K562 (cell line): ENCODE measurements around the gene RUNX1. TPM values are rescaled to one million over a fixed set of nuclear protein-coding genes. Genes with fewer than 3 reads are reported as not detected.

Experiments used
- GTF2A2 ChIP-seq: IDR thresholded peaks from 2 replicates; pipeline ENCODE4 v1.6.1; 2016; ENCODE audit warnings: mild to moderate bottlenecking, missing genetic modification characterization, missing compliant biosample characterization
- MAFF ChIP-seq: IDR thresholded peaks from 2 replicates; pipeline ENCODE4 v1.6.1; 2012; ENCODE audit warnings: low read length, improper control_type of control experiment
- MAFG ChIP-seq: fragments of 450-650 bp; conservative IDR thresholded peaks from 2 replicates; pipeline ENCODE4 v1.6.1; 2016; ENCODE audit warnings: missing genetic modification characterization, missing compliant biosample characterization
- MAFK ChIP-seq: IDR thresholded peaks from 2 replicates; pipeline ENCODE4 v1.6.1; 2011; ENCODE audit warnings: low read length, improper control_type of control experiment
- MCM2 ChIP-seq: fragments of 450-650 bp; IDR thresholded peaks from 2 replicates; pipeline ENCODE4 v1.6.1; 2017; ENCODE audit warnings: low read depth, mild to moderate bottlenecking
- NFATC3 ChIP-seq: fragments of 450-650 bp; IDR thresholded peaks from 2 replicates; pipeline ENCODE4 v1.6.1; 2017; ENCODE audit warnings: mild to moderate bottlenecking
- NFE2 ChIP-seq: IDR thresholded peaks from 2 replicates; pipeline ENCODE4 v1.6.1; 2014; ENCODE audit warnings: antibody characterized with exemption, low read depth
- SAFB ChIP-seq: fragments of 200-400 bp; formaldehyde crosslinking; IDR thresholded peaks from 2 replicates; pipeline ENCODE4 v1.6.1; 2017; ENCODE audit warnings: low read depth, low read length, borderline replicate concordance
- SMC3 ChIP-seq: conservative IDR thresholded peaks from 2 replicates; pipeline ENCODE4 v1.6.1; 2011; ENCODE audit warnings: low read depth, low read length, improper control_type of control experiment; ENCODE audit not compliant: insufficient read depth
- ZNF316 ChIP-seq: fragments of 450-650 bp; IDR thresholded peaks from 2 replicates; pipeline ENCODE4 v1.6.1; 2016
- ZNF589 ChIP-seq: fragments of 200-800 bp; sonication (Bioruptor generic); IDR thresholded peaks from 2 replicates; pipeline ENCODE4 v1.6.1; 2016; ENCODE audit warnings: low read depth, missing genetic modification characterization, missing compliant biosample characterization
- polyA plus RNA-seq, 8 experiments: library from polyadenylated mRNA; depleted of rRNA in 4 of 8; stranded (reverse) in 5 of 8; unstranded in 3 of 8; fragments of >200 nt; fragmentation: Nextera tagmentation in 2 of 8; fragmentation: Illumina TruSeq in 1 of 8; extraction: Ambion mirVana in 2 of 8; extraction: Trizol in 1 of 8; gene quantifications; 2 replicates each; pipeline versions ENCODE4 v1.2.1 to v1.2.3, GENCODE V29; 2011 to 2014; ENCODE audit warnings: inconsistent platforms in 1 of 8, missing spikeins in 1 of 8
- total RNA-seq, 7 experiments: library from RNA; depleted of rRNA in 6 of 7; stranded (reverse); fragments of >200 nt in 6 of 7; fragmentation: Illumina TruSeq in 2 of 7; extraction: Trizol in 2 of 7; gene quantifications; 2 replicates each; pipeline versions ENCODE4 v1.2.1 to v1.2.3, GENCODE V29; 2011 to 2021; ENCODE audit warnings: low replicate concordance in 1 of 7
- TF ChIP-seq, protein P1 (sequence below), 2 experiments: fragments of 450-650 bp in 1 of 2; sonication (generic) in 1 of 2; formaldehyde crosslinking in 1 of 2; IDR thresholded peaks; 2 replicates each; pipeline versions ENCODE4 v1.7.1 to v1.9.0; 2016 to 2022; ENCODE audit warnings: inconsistent platforms in 1 of 2, mild to moderate bottlenecking in 1 of 2, missing genetic modification reagents in 1 of 2
- TF ChIP-seq, protein P2 (sequence below), 2 experiments: fragments of 450-650 bp; IDR thresholded peaks; 2 replicates each; pipeline ENCODE4 v1.6.1; 2016
- TF ChIP-seq, protein P3 (sequence below): fragments of 450-650 bp; IDR thresholded peaks from 2 replicates; pipeline ENCODE4 v1.6.1; 2016; ENCODE audit warnings: mild to moderate bottlenecking

The RUNX1 gene
- total and polyA plus RNA-seq, 9 of the 15 experiments (the other 6 are each of a cell fraction or from before 2014, with no cell fraction given), result 2.2 to 68.6 (median 17.8) TPM

- TF ChIP-seq, protein P1, sequence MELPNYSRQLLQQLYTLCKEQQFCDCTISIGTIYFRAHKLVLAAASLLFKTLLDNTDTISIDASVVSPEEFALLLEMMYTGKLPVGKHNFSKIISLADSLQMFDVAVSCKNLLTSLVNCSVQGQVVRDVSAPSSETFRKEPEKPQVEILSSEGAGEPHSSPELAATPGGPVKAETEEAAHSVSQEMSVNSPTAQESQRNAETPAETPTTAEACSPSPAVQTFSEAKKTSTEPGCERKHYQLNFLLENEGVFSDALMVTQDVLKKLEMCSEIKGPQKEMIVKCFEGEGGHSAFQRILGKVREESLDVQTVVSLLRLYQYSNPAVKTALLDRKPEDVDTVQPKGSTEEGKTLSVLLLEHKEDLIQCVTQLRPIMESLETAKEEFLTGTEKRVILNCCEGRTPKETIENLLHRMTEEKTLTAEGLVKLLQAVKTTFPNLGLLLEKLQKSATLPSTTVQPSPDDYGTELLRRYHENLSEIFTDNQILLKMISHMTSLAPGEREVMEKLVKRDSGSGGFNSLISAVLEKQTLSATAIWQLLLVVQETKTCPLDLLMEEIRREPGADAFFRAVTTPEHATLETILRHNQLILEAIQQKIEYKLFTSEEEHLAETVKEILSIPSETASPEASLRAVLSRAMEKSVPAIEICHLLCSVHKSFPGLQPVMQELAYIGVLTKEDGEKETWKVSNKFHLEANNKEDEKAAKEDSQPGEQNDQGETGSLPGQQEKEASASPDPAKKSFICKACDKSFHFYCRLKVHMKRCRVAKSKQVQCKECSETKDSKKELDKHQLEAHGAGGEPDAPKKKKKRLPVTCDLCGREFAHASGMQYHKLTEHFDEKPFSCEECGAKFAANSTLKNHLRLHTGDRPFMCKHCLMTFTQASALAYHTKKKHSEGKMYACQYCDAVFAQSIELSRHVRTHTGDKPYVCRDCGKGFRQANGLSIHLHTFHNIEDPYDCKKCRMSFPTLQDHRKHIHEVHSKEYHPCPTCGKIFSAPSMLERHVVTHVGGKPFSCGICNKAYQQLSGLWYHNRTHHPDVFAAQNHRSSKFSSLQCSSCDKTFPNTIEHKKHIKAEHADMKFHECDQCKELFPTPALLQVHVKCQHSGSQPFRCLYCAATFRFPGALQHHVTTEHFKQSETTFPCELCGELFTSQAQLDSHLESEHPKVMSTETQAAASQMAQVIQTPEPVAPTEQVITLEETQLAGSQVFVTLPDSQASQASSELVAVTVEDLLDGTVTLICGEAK (IDR thresholded peaks at IDR 0.05), result 0 out of 2 replicates have a peak, but pooled peaks have one; percentile 16
- TF ChIP-seq, protein P1 (CRISPR knock-in tag; IDR thresholded peaks at IDR 0.05), result no peak
- TF ChIP-seq ZNF316 (peak; percentile 67), SMC3 (no peak), NFATC3 (0 out of 2 replicates have a peak, but pooled peaks have one; percentile 19), GTF2A2 (tag) (no peak), MAFF (peak; percentile 36; the same call in 1 of the 2 replicates), MAFG (tag) (peak; percentile 56; the same call in 1 of the 2 replicates), SAFB (no peak), MCM2 (no peak), ZNF589 (CRISPR knock-in tag) (0 out of 2 replicates have a peak, but pooled peaks have one; percentile 7), NFE2 (peak; percentile 71), MAFK (peak; percentile 47; the same call in 1 of the 2 replicates)
- TF ChIP-seq, protein P2, sequence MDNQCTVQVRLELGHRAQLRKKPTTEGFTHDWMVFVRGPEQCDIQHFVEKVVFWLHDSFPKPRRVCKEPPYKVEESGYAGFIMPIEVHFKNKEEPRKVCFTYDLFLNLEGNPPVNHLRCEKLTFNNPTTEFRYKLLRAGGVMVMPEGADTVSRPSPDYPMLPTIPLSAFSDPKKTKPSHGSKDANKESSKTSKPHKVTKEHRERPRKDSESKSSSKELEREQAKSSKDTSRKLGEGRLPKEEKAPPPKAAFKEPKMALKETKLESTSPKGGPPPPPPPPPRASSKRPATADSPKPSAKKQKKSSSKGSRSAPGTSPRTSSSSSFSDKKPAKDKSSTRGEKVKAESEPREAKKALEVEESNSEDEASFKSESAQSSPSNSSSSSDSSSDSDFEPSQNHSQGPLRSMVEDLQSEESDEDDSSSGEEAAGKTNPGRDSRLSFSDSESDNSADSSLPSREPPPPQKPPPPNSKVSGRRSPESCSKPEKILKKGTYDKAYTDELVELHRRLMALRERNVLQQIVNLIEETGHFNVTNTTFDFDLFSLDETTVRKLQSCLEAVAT (IDR thresholded peaks at IDR 0.05), result peak in 1 of 2 experiments; percentile 64; a peak in 1 of 4 replicates
- TF ChIP-seq, protein P3, sequence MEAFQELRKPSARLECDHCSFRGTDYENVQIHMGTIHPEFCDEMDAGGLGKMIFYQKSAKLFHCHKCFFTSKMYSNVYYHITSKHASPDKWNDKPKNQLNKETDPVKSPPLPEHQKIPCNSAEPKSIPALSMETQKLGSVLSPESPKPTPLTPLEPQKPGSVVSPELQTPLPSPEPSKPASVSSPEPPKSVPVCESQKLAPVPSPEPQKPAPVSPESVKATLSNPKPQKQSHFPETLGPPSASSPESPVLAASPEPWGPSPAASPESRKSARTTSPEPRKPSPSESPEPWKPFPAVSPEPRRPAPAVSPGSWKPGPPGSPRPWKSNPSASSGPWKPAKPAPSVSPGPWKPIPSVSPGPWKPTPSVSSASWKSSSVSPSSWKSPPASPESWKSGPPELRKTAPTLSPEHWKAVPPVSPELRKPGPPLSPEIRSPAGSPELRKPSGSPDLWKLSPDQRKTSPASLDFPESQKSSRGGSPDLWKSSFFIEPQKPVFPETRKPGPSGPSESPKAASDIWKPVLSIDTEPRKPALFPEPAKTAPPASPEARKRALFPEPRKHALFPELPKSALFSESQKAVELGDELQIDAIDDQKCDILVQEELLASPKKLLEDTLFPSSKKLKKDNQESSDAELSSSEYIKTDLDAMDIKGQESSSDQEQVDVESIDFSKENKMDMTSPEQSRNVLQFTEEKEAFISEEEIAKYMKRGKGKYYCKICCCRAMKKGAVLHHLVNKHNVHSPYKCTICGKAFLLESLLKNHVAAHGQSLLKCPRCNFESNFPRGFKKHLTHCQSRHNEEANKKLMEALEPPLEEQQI, result no peak
Measured at GRCh38 chr21:35050348-35051286, 1.5 kb upstream of the RUNX1 start (continued).
